Upper lobe of right lung (tissue), 1 donor: Measurements from ENCODE around the gene WWC1. TPM values are rescaled to one million over a fixed set of nuclear protein-coding genes. Genes with fewer than 3 reads are reported as not detected.

ENCODE experiments used
- ATAC-seq: fragments of 200-7000 bp; cut with Tn5 transposase; one replicate; pipeline ENCODE4 v1.9.1; 2020; ENCODE audit warnings: mild to moderate bottlenecking, moderate library complexity
- DNase-seq: peaks from one replicate; pipeline ENCODE4 v3.0.0-alpha.2; 2020
- H3K27ac ChIP-seq: fragments of 200-600 bp; one replicate; pipeline ENCODE4 v1.8.0; 2022
- H3K27me3 ChIP-seq: fragments of 200-600 bp; one replicate; pipeline ENCODE4 v1.8.0; 2022; ENCODE audit warnings: mild to moderate bottlenecking
- H3K36me3 ChIP-seq: fragments of 200-600 bp; one replicate; pipeline ENCODE4 v1.8.0; 2022
- H3K4me1 ChIP-seq: fragments of 200-600 bp; one replicate; pipeline ENCODE4 v1.8.0; 2022
- H3K4me3 ChIP-seq: fragments of 200-600 bp; one replicate; pipeline ENCODE4 v1.8.0; 2022; ENCODE audit warnings: mild to moderate bottlenecking
- H3K9me3 ChIP-seq: fragments of 200-600 bp; one replicate; pipeline ENCODE4 v1.8.0; 2022
- intact Hi-C: fragments of 100-400 bp; cut with DNase I; formaldehyde crosslinking; loops from one replicate; pipeline ENCODE4 v1.11.0; 2022
- total RNA-seq: library from RNA; stranded (reverse); fragmentation: NEBNext Ultra II Directional; extraction: Animal tissue kit (Norgen Biotek cat#: 25700); gene quantifications from one replicate; pipeline ENCODE4 v1.2.1, GENCODE V29; 2021
- TF ChIP-seq, protein P1 (sequence below): fragments of 200-600 bp; IDR thresholded peaks from one replicate; pipeline ENCODE4 v1.8.0; 2022; ENCODE audit warnings: antibody characterized with exemption
- donor health status: DM: no; HTN: yes; CAD: no; lungs with severe emphysema.

The WWC1 gene
- total RNA-seq, 1 donor from 2014 or later = 94.2 TPM

DNA sequence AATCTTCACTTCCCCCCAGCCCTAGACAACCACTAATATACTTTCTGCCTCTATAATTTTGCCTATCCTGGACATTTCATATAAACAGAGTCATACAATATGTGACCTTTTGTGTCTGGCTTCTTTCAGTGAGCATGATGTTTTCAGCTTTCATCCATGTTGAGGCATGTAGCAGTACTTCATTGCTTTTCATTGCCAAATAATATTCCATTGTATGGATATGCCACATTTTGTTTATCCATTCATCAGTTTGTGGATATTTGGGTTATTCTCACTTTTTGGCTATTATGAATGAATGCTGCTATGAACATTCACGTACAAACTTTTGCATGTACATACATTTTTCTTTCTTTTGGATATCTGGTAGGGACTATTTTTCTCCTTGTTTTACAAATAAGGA is 49.0 kb downstream of the WWC1 start:
- ATAC-seq (no peak), DNase-seq (no peak)
- Histone ChIP-seq H3K27me3 (no peaks in the 10 kb centered on the region), H3K36me3 (no peaks in the 10 kb centered on the region), H3K27ac (no peak overlapping the region), H3K4me3 (no peak overlapping the region), H3K4me1 (no peaks in the 10 kb centered on the region), H3K9me3 (no peaks in the 10 kb centered on the region)
- intact Hi-C loops = no loop called here
- TF ChIP-seq, protein P1, sequence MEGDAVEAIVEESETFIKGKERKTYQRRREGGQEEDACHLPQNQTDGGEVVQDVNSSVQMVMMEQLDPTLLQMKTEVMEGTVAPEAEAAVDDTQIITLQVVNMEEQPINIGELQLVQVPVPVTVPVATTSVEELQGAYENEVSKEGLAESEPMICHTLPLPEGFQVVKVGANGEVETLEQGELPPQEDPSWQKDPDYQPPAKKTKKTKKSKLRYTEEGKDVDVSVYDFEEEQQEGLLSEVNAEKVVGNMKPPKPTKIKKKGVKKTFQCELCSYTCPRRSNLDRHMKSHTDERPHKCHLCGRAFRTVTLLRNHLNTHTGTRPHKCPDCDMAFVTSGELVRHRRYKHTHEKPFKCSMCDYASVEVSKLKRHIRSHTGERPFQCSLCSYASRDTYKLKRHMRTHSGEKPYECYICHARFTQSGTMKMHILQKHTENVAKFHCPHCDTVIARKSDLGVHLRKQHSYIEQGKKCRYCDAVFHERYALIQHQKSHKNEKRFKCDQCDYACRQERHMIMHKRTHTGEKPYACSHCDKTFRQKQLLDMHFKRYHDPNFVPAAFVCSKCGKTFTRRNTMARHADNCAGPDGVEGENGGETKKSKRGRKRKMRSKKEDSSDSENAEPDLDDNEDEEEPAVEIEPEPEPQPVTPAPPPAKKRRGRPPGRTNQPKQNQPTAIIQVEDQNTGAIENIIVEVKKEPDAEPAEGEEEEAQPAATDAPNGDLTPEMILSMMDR = no peak

- intact Hi-C loops = no loop called here
- ATAC-seq (no peak), DNase-seq (no peak)
- Histone ChIP-seq H3K36me3 (no peaks in the 10 kb centered on the region), H3K9me3 (no peaks in the 10 kb centered on the region), H3K4me3 (no peak overlapping the region), H3K4me1 (no peaks in the 10 kb centered on the region), H3K27ac (no peak overlapping the region), H3K27me3 (no peaks in the 10 kb centered on the region)
- TF ChIP-seq, protein P1 = no peak
Measured at GRCh38 chr5:168341178-168341577, 49.7 kb downstream of the WWC1 start.

GRCh38 chr5:168342151-168342825 is 50.8 kb downstream of the WWC1 start:
- Histone ChIP-seq H3K27ac (no peak overlapping the region), H3K4me3 (no peak overlapping the region), H3K27me3 (no peaks in the 10 kb centered on the region), H3K36me3 (no peaks in the 10 kb centered on the region), H3K4me1 (peaks cover 4% of the 10 kb centered on the region), H3K9me3 (no peaks in the 10 kb centered on the region)
- intact Hi-C loops = no loop called here
- ATAC-seq (peak; percentile 37), DNase-seq (no peak)
- TF ChIP-seq, protein P1 = no peak

- intact Hi-C loops = no loop called here
- Histone ChIP-seq H3K27me3 (no peaks in the 10 kb centered on the region), H3K9me3 (no peaks in the 10 kb centered on the region), H3K36me3 (no peaks in the 10 kb centered on the region), H3K4me1 (peaks cover 11% of the 10 kb centered on the region), H3K27ac (no peak overlapping the region), H3K4me3 (no peak overlapping the region)
- TF ChIP-seq, protein P1 = no peak
- DNase-seq = no peak
- ATAC-seq = no peak
Measured at GRCh38 chr5:168342985-168343384, 51.5 kb downstream of the WWC1 start.

DNA sequence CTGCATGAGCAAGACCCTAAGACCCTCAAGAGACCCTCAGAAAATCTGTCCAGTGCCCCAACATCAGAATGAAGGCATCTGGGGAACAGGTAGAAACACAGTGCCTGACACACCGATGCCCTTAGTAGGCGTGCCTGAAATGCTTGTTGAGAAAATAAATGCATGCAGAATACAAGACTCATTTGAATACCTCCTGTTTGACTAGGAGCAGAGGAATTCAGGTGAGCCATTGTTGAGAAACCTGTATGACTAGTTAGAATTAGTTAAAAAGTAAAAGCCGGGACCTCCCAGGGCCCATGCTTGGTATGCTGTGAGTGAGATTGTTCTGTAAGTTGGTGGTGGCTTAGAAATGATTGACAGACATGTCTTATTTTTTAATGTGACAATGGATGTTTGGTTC is 55.0 kb downstream of the WWC1 start:
- Histone ChIP-seq H3K27me3 (no peaks in the 10 kb centered on the region), H3K36me3 (no peaks in the 10 kb centered on the region), H3K4me3 (no peak overlapping the region), H3K27ac (no peak overlapping the region), H3K4me1 (peaks cover 14% of the 10 kb centered on the region), H3K9me3 (no peaks in the 10 kb centered on the region)
- ATAC-seq (peak; percentile 77), DNase-seq (no peak)
- intact Hi-C loops = no loop called here
- TF ChIP-seq, protein P1 = no peak
